HCT116 (cell line): ENCODE results near the gene PTPA. TPM values are rescaled to one million over a fixed set of nuclear protein-coding genes. Genes with fewer than 3 reads are reported as not detected.

Source experiments
- ATAC-seq: fragments of 200-7000 bp; cut with Tn5 transposase; 2 replicates; pipeline ENCODE4 v1.9.1; 2020; ENCODE audit warnings: mild to moderate bottlenecking, moderate library complexity
- BruUV-seq: library from RNA; stranded (reverse); fragments of 400-500 nt; replicated peaks from 2 replicates; lab custom pipeline; 2021; lab: Mats Ljungman, UMichigan
- CTCF ChIA-PET: fragments of 300-600 bp; sonication (Branson Sonifier 250); formaldehyde crosslinking; loops from one replicate; lab custom pipeline; 2021; ENCODE audit warnings: antibody characterized with exemption; lab: Charles Lee
- POLR2A ChIA-PET: fragments of 300-600, 350-600 bp; sonication (Branson Sonifier 250); formaldehyde crosslinking; loops from one replicate; lab custom pipeline; 2021; ENCODE audit warnings: antibody characterized with exemption; lab: Charles Lee
- RAD21 ChIA-PET, 2 experiments: fragments of 300-600 bp; sonication (Branson Sonifier 250); formaldehyde crosslinking; loops; one replicate each; lab custom pipeline; 2023; ENCODE audit warnings: low total read pairs in 2 of 2; ENCODE audit not compliant: uncharacterized antibody in 2 of 2, unreplicated experiment in 2 of 2, low non-redundant PET in 1 of 2; lab: Charles Lee
- DNase-seq: peaks from one replicate; pipeline ENCODE4 v3.0.0-alpha.2; 2010; ENCODE audit warnings: low read depth, low spot score
- H2AFZ ChIP-seq: fragments of 200-600 bp; shearing (Covaris generic), sonication (generic); 2 replicates; pipeline ENCODE4 v1.6.1; 2017; ENCODE audit warnings: low read depth, mixed run types, mixed read lengths, antibody characterized with exemption, low read length; ENCODE audit not compliant: poor library complexity, severe bottlenecking
- H3K27ac ChIP-seq: 2 replicates; pipeline ENCODE4 v1.5.1; 2012; ENCODE audit warnings: low read depth, low read length
- H3K27me3 ChIP-seq: fragments of 200-600 bp; sonication (generic); 2 replicates; pipeline ENCODE4 v1.6.1; 2016; ENCODE audit warnings: mixed run types, low read length, mixed read lengths; ENCODE audit not compliant: insufficient read depth
- H3K36me3 ChIP-seq, 2 experiments: fragments of 200-500 bp in 1 of 2; fragments of 200-600 bp in 1 of 2; sonication (Bioruptor generic) in 1 of 2; sonication (generic) in 1 of 2; 2 replicates each; pipeline versions ENCODE4 v1.5.1 to v1.6.1; 2014 to 2016; ENCODE audit warnings: low read length in 2 of 2, inconsistent platforms in 1 of 2, mixed read lengths in 1 of 2, mixed run types in 1 of 2; ENCODE audit not compliant: insufficient read depth in 2 of 2, control insufficient read depth in 1 of 2
- H3K4me1 ChIP-seq, 2 experiments: fragments of 200-600 bp in 1 of 2; sonication (generic) in 1 of 2; 2 replicates each; pipeline versions ENCODE4 v1.5.1 to v1.6.1; 2012 to 2017; ENCODE audit warnings: low read length in 2 of 2, inconsistent platforms in 1 of 2, mild to moderate bottlenecking in 1 of 2, mixed read lengths in 1 of 2, mixed run types in 1 of 2, moderate library complexity in 1 of 2; ENCODE audit not compliant: insufficient read depth in 2 of 2, control insufficient read depth in 1 of 2
- H3K4me2 ChIP-seq: fragments of 200-600 bp; sonication (generic); 2 replicates; pipeline ENCODE4 v1.6.1; 2017; ENCODE audit warnings: mixed run types, low read length, mixed read lengths
- H3K4me3 ChIP-seq, 2 experiments: fragments of 200-600 bp in 1 of 2; sonication (generic) in 1 of 2; replicated peaks in 1 of 2; 2 replicates each; pipeline ENCODE4 v1.5.1; 2011 to 2016; ENCODE audit warnings: low read length in 2 of 2, control low read depth in 1 of 2, low read depth in 1 of 2, mild to moderate bottlenecking in 1 of 2, mixed read lengths in 1 of 2, mixed run types in 1 of 2
- H3K79me2 ChIP-seq: fragments of 200-600 bp; sonication (generic); 2 replicates; pipeline ENCODE4 v1.6.1; 2017; ENCODE audit warnings: mild to moderate bottlenecking, mixed run types, low read length, moderate library complexity, mixed read lengths; ENCODE audit not compliant: insufficient read depth
- H3K9ac ChIP-seq: fragments of 200-600 bp; sonication (generic); 2 replicates; pipeline ENCODE4 v1.6.1; 2016; ENCODE audit warnings: low read length, mixed read lengths
- H3K9me2 ChIP-seq: fragments of 200-600 bp; sonication (generic), shearing (Covaris generic); 2 replicates; pipeline ENCODE4 v1.6.1; 2017; ENCODE audit warnings: mixed run types, mild to moderate bottlenecking, moderate library complexity; ENCODE audit not compliant: insufficient read depth
- H3K9me3 ChIP-seq, 2 experiments: fragments of 200-500 bp in 1 of 2; fragments of 200-600 bp in 1 of 2; sonication (Bioruptor generic) in 1 of 2; sonication (generic) in 1 of 2; 2 replicates each; pipeline ENCODE4 v1.6.1; 2014 to 2017; ENCODE audit warnings: low read length in 2 of 2, mixed read lengths in 2 of 2, inconsistent platforms in 1 of 2, low read depth in 1 of 2, mild to moderate bottlenecking in 1 of 2, mixed run types in 1 of 2, moderate library complexity in 1 of 2; ENCODE audit not compliant: control insufficient read depth in 1 of 2, insufficient read depth in 1 of 2
- H4K20me1 ChIP-seq: fragments of 200-600 bp; sonication (generic), shearing (Covaris generic); 2 replicates; pipeline ENCODE4 v1.6.1; 2017; ENCODE audit warnings: mixed run types, mild to moderate bottlenecking, moderate library complexity; ENCODE audit not compliant: insufficient read depth
- CEBPB ChIP-seq: IDR thresholded peaks from 2 replicates; pipeline ENCODE4 v1.6.1; 2012; ENCODE audit warnings: low read depth
- ELF1 ChIP-seq: IDR thresholded peaks from 2 replicates; pipeline ENCODE4 v1.6.1; 2012; ENCODE audit warnings: low read depth, borderline replicate concordance
- EZH2 ChIP-seq: fragments of 200-600 bp; sonication (generic); IDR thresholded peaks from 2 replicates; pipeline ENCODE4 v1.6.1; 2017; ENCODE audit warnings: antibody characterized with exemption, mixed run types
- EZH2phosphoT487 ChIP-seq: fragments of 200-600 bp; IDR thresholded peaks from 2 replicates; pipeline ENCODE4 v1.6.1; 2018; ENCODE audit warnings: antibody characterized with exemption, borderline replicate concordance
- FOSL1 ChIP-seq: IDR thresholded peaks from 2 replicates; pipeline ENCODE4 v1.6.1; 2012; ENCODE audit warnings: low read depth
- JUND ChIP-seq: IDR thresholded peaks from 2 replicates; pipeline ENCODE4 v1.6.1; 2012
- POLR2A ChIP-seq: IDR thresholded peaks from 2 replicates; pipeline ENCODE4 v1.7.0; 2011; ENCODE audit warnings: borderline replicate concordance; ENCODE audit not compliant: insufficient read depth, insufficient read length; ENCODE audit errors: extremely low read depth
- POLR2AphosphoS5 ChIP-seq: IDR thresholded peaks from 2 replicates; pipeline ENCODE4 v1.6.1; 2011; ENCODE audit warnings: mild to moderate bottlenecking, low read depth, low read length, moderate library complexity
- RAD21 ChIP-seq: IDR thresholded peaks from 2 replicates; pipeline ENCODE4 v1.6.1; 2012; ENCODE audit warnings: low read depth, mild to moderate bottlenecking
- SIN3A ChIP-seq: IDR thresholded peaks from 2 replicates; pipeline ENCODE4 v1.6.1; 2012; ENCODE audit warnings: low read depth
- SP1 ChIP-seq: IDR thresholded peaks from 2 replicates; pipeline ENCODE4 v1.6.1; 2012; ENCODE audit warnings: low read depth
- SRF ChIP-seq: IDR thresholded peaks from 2 replicates; pipeline ENCODE4 v1.6.1; 2012; ENCODE audit warnings: low read depth
- ZFX ChIP-seq: fragments of 450-650 bp; IDR thresholded peaks from 2 replicates; pipeline ENCODE4 v1.6.1; 2017
- intact Hi-C: fragments of 100-400 bp; cut with micrococcal nuclease; formaldehyde crosslinking; loops from 2 replicates; pipeline ENCODE4 v1.10.0; 2022
- total RNA-seq: library from RNA; stranded (reverse); gene quantifications from one replicate; pipeline ENCODE4 v1.2.1, GENCODE V29; 2021; ENCODE audit not compliant: unreplicated experiment
- TF ChIP-seq, protein P1 (sequence below): IDR thresholded peaks from 2 replicates; pipeline ENCODE4 v1.6.1; 2012; ENCODE audit warnings: low read depth
- TF ChIP-seq, protein P2 (sequence below): IDR thresholded peaks from 2 replicates; pipeline ENCODE4 v1.6.1; 2012

PTPA gene
- total RNA-seq, 1 experiment from 2014 or later: 177 TPM

DNA sequence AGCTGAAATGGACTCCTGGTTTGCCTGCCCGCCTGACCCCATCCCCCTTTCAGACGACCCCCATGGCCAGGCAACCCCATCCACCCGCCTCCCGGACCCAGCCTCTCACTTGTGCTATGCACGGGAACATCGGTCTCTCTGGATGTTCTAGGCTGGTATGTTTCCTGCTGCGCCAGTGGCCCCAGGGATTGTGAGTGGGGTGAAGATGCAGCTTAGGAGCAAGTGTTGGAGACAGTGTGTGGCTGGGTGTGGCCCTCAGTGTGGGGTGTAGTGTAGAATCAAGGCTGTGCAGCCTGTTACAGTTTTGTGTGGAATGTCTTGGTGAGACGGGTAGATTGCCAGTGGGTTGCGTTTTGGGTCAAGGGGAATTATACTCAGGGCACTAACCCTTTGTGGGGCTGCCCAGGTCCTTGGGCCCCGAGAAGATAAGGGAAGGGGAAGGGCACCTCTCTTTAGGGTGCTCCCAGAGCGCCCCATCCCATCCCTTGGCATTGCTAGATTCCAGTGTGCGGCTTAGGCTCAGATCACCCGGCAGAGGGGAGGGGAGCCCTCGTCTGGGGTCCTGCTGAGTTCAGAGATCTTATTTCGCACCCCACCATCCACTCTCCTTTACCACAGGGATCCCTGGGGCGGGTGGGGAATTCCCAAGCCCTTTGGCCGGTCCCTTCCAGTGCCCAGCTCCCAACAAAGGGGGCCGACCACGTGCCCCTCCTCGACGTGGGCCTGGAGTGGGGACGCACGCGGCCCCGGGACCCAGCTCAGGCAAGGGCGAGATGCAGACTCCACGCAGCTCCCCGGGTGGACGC is 62.3 kb downstream of the PTPA start:
- ChIA-PET RAD21 (interaction anchor here (1.2 to 1.5 kb wide), 3 partner anchors 11 to 34 kb away, joined by 3 to 7 read pairs (median 3); no protein-coding TSS in a partner anchor), POLR2A (interaction anchor here (0.7 to 3.5 kb wide), 15 partner anchors 11 to 450 kb away, joined by 3 to 23 read pairs (median 5); no protein-coding TSS in a partner anchor), CTCF (interaction anchor here (0.8 to 2.2 kb wide), 13 partner anchors 9 to 452 kb away, joined by 3 to 23 read pairs (median 5); partner anchors contain the start of gene NTMT1)
- peak overlapping the region; percentile 89 for H3K9ac ChIP-seq
- no peaks in the 10 kb centered on the region for H3K27me3 ChIP-seq
- H3K4me3 ChIP-seq: peak overlapping the region; percentile 79 to 92
- DNase-seq (no peak), ATAC-seq (no peak)
- no peaks in the 10 kb centered on the region for H3K9me2 ChIP-seq
- H3K27ac ChIP-seq: peak overlapping the region; percentile 98
- H4K20me1 ChIP-seq: no peaks in the 10 kb centered on the region
- peaks cover 18% of the 10 kb centered on the region for H3K79me2 ChIP-seq
- H3K4me1 ChIP-seq: peaks cover 55 to 81% of the 10 kb centered on the region in 2 experiments
- no peaks in the 10 kb centered on the region for H3K9me3 ChIP-seq
- 0 out of 4 replicates have a peak, but pooled peaks cover 0 to 4% of the 10 kb centered on the region in 2 experiments for H3K36me3 ChIP-seq
- no TSS peak for BruUV-seq
- H3K4me2 ChIP-seq: peak overlapping the region; percentile 99
- H2AFZ ChIP-seq: no peak overlapping the region
- intact Hi-C loops: loop anchor here (2.0 kb wide), 3 partner anchors 239 to 437 kb away; no protein-coding TSS in a partner anchor
- TF ChIP-seq SIN3A: no peak
- no peak for TF ChIP-seq CEBPB

DNA sequence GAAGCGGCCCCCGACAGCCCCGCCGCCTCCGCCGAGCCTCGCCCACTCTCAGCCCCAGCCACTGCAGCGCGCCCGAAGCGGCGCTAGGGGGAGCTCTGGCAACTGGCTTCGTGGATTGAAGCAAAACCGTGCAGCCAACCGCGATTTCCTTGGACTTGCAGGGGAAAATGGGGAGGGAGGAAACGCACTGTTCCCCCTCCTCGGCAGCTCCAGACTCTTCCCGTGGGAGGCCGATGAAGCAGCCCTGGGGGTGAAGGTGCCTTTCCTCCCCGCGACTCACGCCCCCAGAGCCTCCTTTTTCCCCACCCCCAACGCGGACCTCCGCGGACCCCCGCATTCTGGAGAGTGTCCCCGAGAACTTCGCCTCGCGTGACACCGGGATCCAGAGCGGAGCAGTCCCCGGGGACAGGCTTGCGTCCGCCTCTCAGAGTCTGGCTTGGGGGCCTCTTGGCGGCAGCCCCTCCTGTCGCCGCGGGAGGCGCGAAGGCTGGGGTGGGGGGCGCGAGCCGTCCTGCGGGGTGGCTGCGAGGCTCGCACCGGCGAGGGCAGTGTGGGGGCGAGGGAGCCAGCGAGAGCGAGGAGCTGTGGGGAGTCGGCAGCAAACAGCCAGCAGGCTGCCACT is 63.0 kb downstream of the PTPA start:
- no peaks in the 10 kb centered on the region for H3K9me2 ChIP-seq
- ChIA-PET CTCF (interaction anchor here (1.1 to 2.2 kb wide), 12 partner anchors 8 to 451 kb away, joined by 3 to 23 read pairs (median 6); partner anchors contain the start of gene NTMT1), POLR2A (interaction anchor here (0.6 to 3.5 kb wide), 22 partner anchors 11 to 854 kb away, joined by 3 to 23 read pairs (median 4); no protein-coding TSS in a partner anchor), RAD21 (interaction anchor here (0.6 to 1.5 kb wide), 5 partner anchors 10 to 108 kb away, joined by 3 to 7 read pairs (median 3); no protein-coding TSS in a partner anchor)
- TSS peak; percentile 57 for BruUV-seq
- peak overlapping the region; percentile 98 for H3K27ac ChIP-seq
- H3K27me3 ChIP-seq: no peaks in the 10 kb centered on the region
- H3K36me3 ChIP-seq: 0 out of 4 replicates have a peak, but pooled peaks cover 0 to 4% of the 10 kb centered on the region in 2 experiments
- H3K9ac ChIP-seq: peak overlapping the region; percentile 89
- ATAC-seq (peak; percentile 37), DNase-seq (peak; percentile 83)
- H3K9me3 ChIP-seq: no peaks in the 10 kb centered on the region
- H3K4me1 ChIP-seq: peaks cover 55 to 81% of the 10 kb centered on the region in 2 experiments
- H3K4me3 ChIP-seq: peak overlapping the region; percentile 79 to 92
- peaks cover 18% of the 10 kb centered on the region for H3K79me2 ChIP-seq
- no peaks in the 10 kb centered on the region for H4K20me1 ChIP-seq
- H3K4me2 ChIP-seq: peak overlapping the region; percentile 99
- H2AFZ ChIP-seq: no peak overlapping the region
- intact Hi-C loops: loop anchor here (2.0 kb wide), 3 partner anchors 239 to 437 kb away; no protein-coding TSS in a partner anchor
- no peak for TF ChIP-seq EZH2
- TF ChIP-seq RAD21: no peak
- TF ChIP-seq SP1: no peak
- no peak for TF ChIP-seq JUND
- TF ChIP-seq FOSL1: no peak
- peak; percentile 76 for TF ChIP-seq POLR2AphosphoS5
- TF ChIP-seq, protein P1, sequence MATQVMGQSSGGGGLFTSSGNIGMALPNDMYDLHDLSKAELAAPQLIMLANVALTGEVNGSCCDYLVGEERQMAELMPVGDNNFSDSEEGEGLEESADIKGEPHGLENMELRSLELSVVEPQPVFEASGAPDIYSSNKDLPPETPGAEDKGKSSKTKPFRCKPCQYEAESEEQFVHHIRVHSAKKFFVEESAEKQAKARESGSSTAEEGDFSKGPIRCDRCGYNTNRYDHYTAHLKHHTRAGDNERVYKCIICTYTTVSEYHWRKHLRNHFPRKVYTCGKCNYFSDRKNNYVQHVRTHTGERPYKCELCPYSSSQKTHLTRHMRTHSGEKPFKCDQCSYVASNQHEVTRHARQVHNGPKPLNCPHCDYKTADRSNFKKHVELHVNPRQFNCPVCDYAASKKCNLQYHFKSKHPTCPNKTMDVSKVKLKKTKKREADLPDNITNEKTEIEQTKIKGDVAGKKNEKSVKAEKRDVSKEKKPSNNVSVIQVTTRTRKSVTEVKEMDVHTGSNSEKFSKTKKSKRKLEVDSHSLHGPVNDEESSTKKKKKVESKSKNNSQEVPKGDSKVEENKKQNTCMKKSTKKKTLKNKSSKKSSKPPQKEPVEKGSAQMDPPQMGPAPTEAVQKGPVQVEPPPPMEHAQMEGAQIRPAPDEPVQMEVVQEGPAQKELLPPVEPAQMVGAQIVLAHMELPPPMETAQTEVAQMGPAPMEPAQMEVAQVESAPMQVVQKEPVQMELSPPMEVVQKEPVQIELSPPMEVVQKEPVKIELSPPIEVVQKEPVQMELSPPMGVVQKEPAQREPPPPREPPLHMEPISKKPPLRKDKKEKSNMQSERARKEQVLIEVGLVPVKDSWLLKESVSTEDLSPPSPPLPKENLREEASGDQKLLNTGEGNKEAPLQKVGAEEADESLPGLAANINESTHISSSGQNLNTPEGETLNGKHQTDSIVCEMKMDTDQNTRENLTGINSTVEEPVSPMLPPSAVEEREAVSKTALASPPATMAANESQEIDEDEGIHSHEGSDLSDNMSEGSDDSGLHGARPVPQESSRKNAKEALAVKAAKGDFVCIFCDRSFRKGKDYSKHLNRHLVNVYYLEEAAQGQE: no peak
- no peak for TF ChIP-seq SRF
- TF ChIP-seq, protein P2, sequence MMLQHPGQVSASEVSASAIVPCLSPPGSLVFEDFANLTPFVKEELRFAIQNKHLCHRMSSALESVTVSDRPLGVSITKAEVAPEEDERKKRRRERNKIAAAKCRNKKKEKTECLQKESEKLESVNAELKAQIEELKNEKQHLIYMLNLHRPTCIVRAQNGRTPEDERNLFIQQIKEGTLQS: no peak
- no peak for TF ChIP-seq ELF1
- no peak for TF ChIP-seq POLR2A
- no peak for TF ChIP-seq ZFX
- TF ChIP-seq EZH2phosphoT487: no peak
- TF ChIP-seq SIN3A: no peak
